Activated CD8-positive, alpha-beta T cell treated with anti-CD3 and anti-CD28 coated beads, Interleukin-2, amount 10 ng/mL, durations not matched to agents 7 days and 5 days (primary cell): ENCODE measurements around the gene DYRK1A. TPM values are rescaled to one million over a fixed set of nuclear protein-coding genes. Genes with fewer than 3 reads are reported as not detected.

Experiments
- ATAC-seq: fragments of 150-1000 bp; cut with Tn5 transposase; one replicate; pipeline ENCODE4 v1.10.0; 2021; ENCODE audit warnings: moderate library complexity
- CTCF ChIA-PET: fragments of 350-600 bp; sonication (Branson Sonifier 250); formaldehyde crosslinking; loops from one replicate; lab custom pipeline; 2021; ENCODE audit warnings: antibody characterized with exemption; lab: Charles Lee
- POLR2A ChIA-PET: fragments of 350-600 bp; sonication (Branson Sonifier 250); formaldehyde crosslinking; loops from one replicate; lab custom pipeline; 2021; ENCODE audit warnings: antibody characterized with exemption; lab: Charles Lee
- DNase-seq: peaks from one replicate; pipeline ENCODE4 v3.0.0-alpha.2; 2020
- H3K27ac Mint-ChIP-seq: one replicate; pipeline ENCODE4 v1.8.0; 2021; ENCODE audit warnings: mild to moderate bottlenecking, mixed read lengths
- H3K27me3 Mint-ChIP-seq: one replicate; pipeline ENCODE4 v1.8.0; 2021; ENCODE audit warnings: low read depth, mixed read lengths
- H3K36me3 Mint-ChIP-seq: one replicate; pipeline ENCODE4 v1.8.0; 2021; ENCODE audit warnings: low read depth, mixed read lengths
- H3K4me1 Mint-ChIP-seq: one replicate; pipeline ENCODE4 v1.8.0; 2021; ENCODE audit warnings: low read depth, mixed read lengths
- H3K4me3 Mint-ChIP-seq: one replicate; pipeline ENCODE4 v1.8.0; 2021; ENCODE audit warnings: mild to moderate bottlenecking, mixed read lengths
- H3K9me3 Mint-ChIP-seq: one replicate; pipeline ENCODE4 v1.8.0; 2022; ENCODE audit warnings: mixed read lengths; ENCODE audit not compliant: insufficient read depth
- total RNA-seq, 2 experiments: library from RNA; stranded (reverse); gene quantifications; one replicate each; pipeline ENCODE4 v1.2.3, GENCODE V29; 2021

The DYRK1A gene
- total RNA-seq, 2 experiments from 2014 or later = 83.2 to 86.1 TPM

- H3K27ac Mint-ChIP-seq = no peak overlapping the region
- no peak overlapping the region for H3K4me3 Mint-ChIP-seq
- H3K4me1 Mint-ChIP-seq = peaks cover 61% of the 10 kb centered on the region
- peaks cover 23% of the 10 kb centered on the region for H3K36me3 Mint-ChIP-seq
- no peak for DNase-seq
- no peaks in the 10 kb centered on the region for H3K27me3 Mint-ChIP-seq
- no peaks in the 10 kb centered on the region for H3K9me3 Mint-ChIP-seq
- no peak for ATAC-seq
- ChIA-PET CTCF (no interaction called here), POLR2A (no interaction called here)
Measured at GRCh38 chr21:37389456-37389855, 22.9 kb downstream of the DYRK1A start.

GRCh38 chr21:37391666-37392065 lies 25.1 kb downstream of the DYRK1A start:
- DNase-seq = no peak
- H3K9me3 Mint-ChIP-seq = no peaks in the 10 kb centered on the region
- H3K27ac Mint-ChIP-seq = no peak overlapping the region
- no peaks in the 10 kb centered on the region for H3K27me3 Mint-ChIP-seq
- ATAC-seq = no peak
- peaks cover 56% of the 10 kb centered on the region for H3K4me1 Mint-ChIP-seq
- POLR2A ChIA-PET = no interaction called here
- CTCF ChIA-PET = interaction anchor here (1.0 kb wide), 1 partner anchor 72 kb away, joined by 3 read pairs; no protein-coding TSS in a partner anchor
- H3K36me3 Mint-ChIP-seq = peaks cover 25% of the 10 kb centered on the region
- no peak overlapping the region for H3K4me3 Mint-ChIP-seq

GRCh38 chr21:37392441-37392840 lies 25.9 kb downstream of the DYRK1A start:
- ChIA-PET CTCF (no interaction called here), POLR2A (no interaction called here)
- Mint-ChIP-seq H3K36me3 (peaks cover 25% of the 10 kb centered on the region), H3K4me1 (peaks cover 60% of the 10 kb centered on the region), H3K9me3 (no peaks in the 10 kb centered on the region), H3K4me3 (no peak overlapping the region), H3K27ac (no peak overlapping the region), H3K27me3 (no peaks in the 10 kb centered on the region)
- ATAC-seq = no peak
- DNase-seq = no peak

GRCh38 chr21:37393030-37393429 lies 26.5 kb downstream of the DYRK1A start:
- ChIA-PET POLR2A (no interaction called here), CTCF (no interaction called here)
- ATAC-seq (no peak), DNase-seq (no peak)
- peaks cover 61% of the 10 kb centered on the region for H3K4me1 Mint-ChIP-seq
- peaks cover 22% of the 10 kb centered on the region for H3K36me3 Mint-ChIP-seq
- no peaks in the 10 kb centered on the region for H3K9me3 Mint-ChIP-seq
- no peak overlapping the region for H3K27ac Mint-ChIP-seq
- no peaks in the 10 kb centered on the region for H3K27me3 Mint-ChIP-seq
- H3K4me3 Mint-ChIP-seq = no peak overlapping the region

- H3K36me3 Mint-ChIP-seq = peaks cover 23% of the 10 kb centered on the region
- H3K4me1 Mint-ChIP-seq = peaks cover 67% of the 10 kb centered on the region
Measured at GRCh38 chr21:37393786-37394185, 27.2 kb downstream of the DYRK1A start.

GRCh38 chr21:37395961-37396360 lies 29.4 kb downstream of the DYRK1A start:
- no peak overlapping the region for H3K4me3 Mint-ChIP-seq
- no peak overlapping the region for H3K27ac Mint-ChIP-seq
- no peak for ATAC-seq
- ChIA-PET POLR2A (no interaction called here), CTCF (no interaction called here)
- H3K9me3 Mint-ChIP-seq = no peaks in the 10 kb centered on the region
- DNase-seq = no peak
- peaks cover 77% of the 10 kb centered on the region for H3K4me1 Mint-ChIP-seq
- H3K36me3 Mint-ChIP-seq = peaks cover 33% of the 10 kb centered on the region
- no peaks in the 10 kb centered on the region for H3K27me3 Mint-ChIP-seq

More at GRCh38 chr21:37393786-37394185, 27.2 kb downstream of the DYRK1A start:
- ATAC-seq (no peak), DNase-seq (no peak)
- Mint-ChIP-seq H3K9me3 (no peaks in the 10 kb centered on the region), H3K4me3 (no peak overlapping the region), H3K27ac (no peak overlapping the region), H3K27me3 (no peaks in the 10 kb centered on the region)
- ChIA-PET POLR2A (no interaction called here), CTCF (no interaction called here)

- peaks cover 73% of the 10 kb centered on the region for H3K4me1 Mint-ChIP-seq
- ChIA-PET POLR2A (no interaction called here), CTCF (no interaction called here)
- peaks cover 33% of the 10 kb centered on the region for H3K36me3 Mint-ChIP-seq
- no peak overlapping the region for H3K4me3 Mint-ChIP-seq
- H3K27me3 Mint-ChIP-seq = no peaks in the 10 kb centered on the region
- no peak overlapping the region for H3K27ac Mint-ChIP-seq
- ATAC-seq (no peak), DNase-seq (no peak)
- no peaks in the 10 kb centered on the region for H3K9me3 Mint-ChIP-seq
Measured at GRCh38 chr21:37396855-37397254, 30.3 kb downstream of the DYRK1A start.

- DNase-seq (no peak), ATAC-seq (peak; percentile 71)
- Mint-ChIP-seq H3K4me3 (peak overlapping the region; percentile 20), H3K27ac (peak overlapping the region; percentile 12), H3K4me1 (peaks cover 61% of the 10 kb centered on the region), H3K27me3 (no peaks in the 10 kb centered on the region), H3K9me3 (peaks cover 11% of the 10 kb centered on the region), H3K36me3 (peaks cover 39% of the 10 kb centered on the region)
- ChIA-PET POLR2A (interaction anchor here (0.6 to 1.2 kb wide), 2 partner anchors 9 to 31 kb away, joined by 3 read pairs; no protein-coding TSS in a partner anchor), CTCF (interaction anchor here (1.2 kb wide), 1 partner anchor 12 kb away, joined by 4 read pairs; no protein-coding TSS in a partner anchor)
Measured at GRCh38 chr21:37398697-37399096, 32.1 kb downstream of the DYRK1A start.

GRCh38 chr21:37402251-37402867 lies 35.8 kb downstream of the DYRK1A start:
- Mint-ChIP-seq H3K36me3 (peaks cover 38% of the 10 kb centered on the region), H3K4me1 (peaks cover 61% of the 10 kb centered on the region), H3K9me3 (peaks cover 11% of the 10 kb centered on the region), H3K27ac (no peak overlapping the region), H3K4me3 (no peak overlapping the region), H3K27me3 (no peaks in the 10 kb centered on the region)
- DNase-seq (no peak), ATAC-seq (no peak)
- ChIA-PET POLR2A (no interaction called here), CTCF (interaction anchor here (1.0 to 1.7 kb wide), 3 partner anchors 16 to 162 kb away, joined by 3 to 4 read pairs (median 4); no protein-coding TSS in a partner anchor)

- DNase-seq (no peak), ATAC-seq (no peak)
- Mint-ChIP-seq H3K4me3 (no peak overlapping the region), H3K4me1 (peaks cover 51% of the 10 kb centered on the region), H3K36me3 (peaks cover 44% of the 10 kb centered on the region), H3K27ac (no peak overlapping the region), H3K9me3 (peaks cover 11% of the 10 kb centered on the region), H3K27me3 (no peaks in the 10 kb centered on the region)
- CTCF ChIA-PET = no interaction called here
- POLR2A ChIA-PET = no interaction called here
Measured at GRCh38 chr21:37405629-37406028, 39.1 kb downstream of the DYRK1A start.

GRCh38 chr21:37407719-37408420 lies 41.3 kb downstream of the DYRK1A start:
- H3K27me3 Mint-ChIP-seq = no peaks in the 10 kb centered on the region
- H3K9me3 Mint-ChIP-seq = peaks cover 4% of the 10 kb centered on the region
- H3K36me3 Mint-ChIP-seq = peaks cover 34% of the 10 kb centered on the region
- DNase-seq (no peak), ATAC-seq (no peak)
- ChIA-PET CTCF (interaction anchor here (0.8 to 1.4 kb wide), 6 partner anchors 9 to 199 kb away, joined by 3 to 9 read pairs (median 4); no protein-coding TSS in a partner anchor), POLR2A (interaction anchor here (0.7 to 1.4 kb wide), 4 partner anchors 9 to 35 kb away, joined by 3 to 6 read pairs (median 4); no protein-coding TSS in a partner anchor)
- no peak overlapping the region for H3K27ac Mint-ChIP-seq
- H3K4me1 Mint-ChIP-seq = peaks cover 56% of the 10 kb centered on the region
- H3K4me3 Mint-ChIP-seq = no peak overlapping the region
